HG03097 (cell line): Measurements from ENCODE around the gene FHOD3.

ENCODE experiments used
- ATAC-seq: cut with Tn5 transposase; IDR thresholded peaks from one replicate; pipeline ENCODE4 v1.9.1; 2021; ENCODE audit not compliant: unreplicated experiment, low FRiP score

The FHOD3 gene

GRCh38 chr18:36572135-36572856 is 274.8 kb downstream of the FHOD3 start:
- no peak for ATAC-seq

GRCh38 chr18:36576339-36576738 is 278.8 kb downstream of the FHOD3 start:
- no peak for ATAC-seq

GRCh38 chr18:36578871-36579710 is 281.6 kb downstream of the FHOD3 start:
- ATAC-seq = no peak

GRCh38 chr18:36580266-36580665 is 282.8 kb downstream of the FHOD3 start:
- ATAC-seq = no peak

GRCh38 chr18:36580874-36581750 is 283.6 kb downstream of the FHOD3 start:
- ATAC-seq = no peak

GRCh38 chr18:36582988-36583745 is 285.7 kb downstream of the FHOD3 start:
- ATAC-seq = no peak

- ATAC-seq = no peak
These were observed 292.5 kb downstream of the FHOD3 start for GRCh38 chr18:36589857-36590543.

- no peak for ATAC-seq
These were observed 293.4 kb downstream of the FHOD3 start for GRCh38 chr18:36590621-36591580.

GRCh38 chr18:36592282-36592681 is 294.8 kb downstream of the FHOD3 start:
- ATAC-seq = no peak

- no peak for ATAC-seq
These were observed 295.5 kb downstream of the FHOD3 start for GRCh38 chr18:36593001-36593400.

GRCh38 chr18:36593641-36594040 is 296.1 kb downstream of the FHOD3 start:
- no peak for ATAC-seq

GRCh38 chr18:36594621-36595020 is 297.1 kb downstream of the FHOD3 start:
- no peak for ATAC-seq

- no peak for ATAC-seq
These were observed 297.7 kb downstream of the FHOD3 start for GRCh38 chr18:36595046-36595817.

GRCh38 chr18:36595818-36596215 is 298.3 kb downstream of the FHOD3 start:
- no peak for ATAC-seq

- no peak for ATAC-seq
These were observed 300.1 kb downstream of the FHOD3 start for GRCh38 chr18:36597636-36598035.

- no peak for ATAC-seq
These were observed 303.0 kb downstream of the FHOD3 start for GRCh38 chr18:36600548-36600947.

- ATAC-seq = no peak
These were observed 303.8 kb downstream of the FHOD3 start for GRCh38 chr18:36601316-36601715.

GRCh38 chr18:36602071-36602470 is 304.6 kb downstream of the FHOD3 start:
- no peak for ATAC-seq
